HCT116 (cell line): ENCODE measurements around the gene NTN3. TPM values are rescaled to one million over a fixed set of nuclear protein-coding genes. Genes with fewer than 3 reads are reported as not detected.

Experiments used
- ATAC-seq: fragments of 200-7000 bp; cut with Tn5 transposase; 2 replicates; pipeline ENCODE4 v1.9.1; 2020; ENCODE audit warnings: mild to moderate bottlenecking, moderate library complexity
- BruUV-seq: library from RNA; stranded (reverse); fragments of 400-500 nt; replicated peaks from 2 replicates; lab custom pipeline; 2021; lab: Mats Ljungman, UMichigan
- CTCF ChIA-PET: fragments of 300-600 bp; sonication (Branson Sonifier 250); formaldehyde crosslinking; loops from one replicate; lab custom pipeline; 2021; ENCODE audit warnings: antibody characterized with exemption; lab: Charles Lee
- POLR2A ChIA-PET: fragments of 300-600, 350-600 bp; sonication (Branson Sonifier 250); formaldehyde crosslinking; loops from one replicate; lab custom pipeline; 2021; ENCODE audit warnings: antibody characterized with exemption; lab: Charles Lee
- RAD21 ChIA-PET, 2 experiments: fragments of 300-600 bp; sonication (Branson Sonifier 250); formaldehyde crosslinking; loops; one replicate each; lab custom pipeline; 2023; ENCODE audit warnings: low total read pairs in 2 of 2; ENCODE audit not compliant: uncharacterized antibody in 2 of 2, unreplicated experiment in 2 of 2, low non-redundant PET in 1 of 2; lab: Charles Lee
- DNase-seq: peaks from one replicate; pipeline ENCODE4 v3.0.0-alpha.2; 2010; ENCODE audit warnings: low read depth, low spot score
- H2AFZ ChIP-seq: fragments of 200-600 bp; shearing (Covaris generic), sonication (generic); 2 replicates; pipeline ENCODE4 v1.6.1; 2017; ENCODE audit warnings: low read depth, mixed run types, mixed read lengths, antibody characterized with exemption, low read length; ENCODE audit not compliant: poor library complexity, severe bottlenecking
- H3K27ac ChIP-seq: 2 replicates; pipeline ENCODE4 v1.5.1; 2012; ENCODE audit warnings: low read depth, low read length
- H3K27me3 ChIP-seq: fragments of 200-600 bp; sonication (generic); 2 replicates; pipeline ENCODE4 v1.6.1; 2016; ENCODE audit warnings: mixed run types, low read length, mixed read lengths; ENCODE audit not compliant: insufficient read depth
- H3K36me3 ChIP-seq, 2 experiments: fragments of 200-500 bp in 1 of 2; fragments of 200-600 bp in 1 of 2; sonication (Bioruptor generic) in 1 of 2; sonication (generic) in 1 of 2; 2 replicates each; pipeline versions ENCODE4 v1.5.1 to v1.6.1; 2014 to 2016; ENCODE audit warnings: low read length in 2 of 2, inconsistent platforms in 1 of 2, mixed read lengths in 1 of 2, mixed run types in 1 of 2; ENCODE audit not compliant: insufficient read depth in 2 of 2, control insufficient read depth in 1 of 2
- H3K4me1 ChIP-seq, 2 experiments: fragments of 200-600 bp in 1 of 2; sonication (generic) in 1 of 2; 2 replicates each; pipeline versions ENCODE4 v1.5.1 to v1.6.1; 2012 to 2017; ENCODE audit warnings: low read length in 2 of 2, inconsistent platforms in 1 of 2, mild to moderate bottlenecking in 1 of 2, mixed read lengths in 1 of 2, mixed run types in 1 of 2, moderate library complexity in 1 of 2; ENCODE audit not compliant: insufficient read depth in 2 of 2, control insufficient read depth in 1 of 2
- H3K4me2 ChIP-seq: fragments of 200-600 bp; sonication (generic); 2 replicates; pipeline ENCODE4 v1.6.1; 2017; ENCODE audit warnings: mixed run types, low read length, mixed read lengths
- H3K4me3 ChIP-seq, 2 experiments: fragments of 200-600 bp in 1 of 2; sonication (generic) in 1 of 2; replicated peaks in 1 of 2; 2 replicates each; pipeline ENCODE4 v1.5.1; 2011 to 2016; ENCODE audit warnings: low read length in 2 of 2, control low read depth in 1 of 2, low read depth in 1 of 2, mild to moderate bottlenecking in 1 of 2, mixed read lengths in 1 of 2, mixed run types in 1 of 2
- H3K79me2 ChIP-seq: fragments of 200-600 bp; sonication (generic); 2 replicates; pipeline ENCODE4 v1.6.1; 2017; ENCODE audit warnings: mild to moderate bottlenecking, mixed run types, low read length, moderate library complexity, mixed read lengths; ENCODE audit not compliant: insufficient read depth
- H3K9ac ChIP-seq: fragments of 200-600 bp; sonication (generic); 2 replicates; pipeline ENCODE4 v1.6.1; 2016; ENCODE audit warnings: low read length, mixed read lengths
- H3K9me2 ChIP-seq: fragments of 200-600 bp; sonication (generic), shearing (Covaris generic); 2 replicates; pipeline ENCODE4 v1.6.1; 2017; ENCODE audit warnings: mixed run types, mild to moderate bottlenecking, moderate library complexity; ENCODE audit not compliant: insufficient read depth
- H3K9me3 ChIP-seq, 2 experiments: fragments of 200-500 bp in 1 of 2; fragments of 200-600 bp in 1 of 2; sonication (Bioruptor generic) in 1 of 2; sonication (generic) in 1 of 2; 2 replicates each; pipeline ENCODE4 v1.6.1; 2014 to 2017; ENCODE audit warnings: low read length in 2 of 2, mixed read lengths in 2 of 2, inconsistent platforms in 1 of 2, low read depth in 1 of 2, mild to moderate bottlenecking in 1 of 2, mixed run types in 1 of 2, moderate library complexity in 1 of 2; ENCODE audit not compliant: control insufficient read depth in 1 of 2, insufficient read depth in 1 of 2
- H4K20me1 ChIP-seq: fragments of 200-600 bp; sonication (generic), shearing (Covaris generic); 2 replicates; pipeline ENCODE4 v1.6.1; 2017; ENCODE audit warnings: mixed run types, mild to moderate bottlenecking, moderate library complexity; ENCODE audit not compliant: insufficient read depth
- CEBPB ChIP-seq: IDR thresholded peaks from 2 replicates; pipeline ENCODE4 v1.6.1; 2012; ENCODE audit warnings: low read depth
- CTCF ChIP-seq, 3 experiments: fragments of 200-600 bp in 1 of 3; sonication (generic) in 1 of 3; IDR thresholded peaks in 2 of 3; conservative IDR thresholded peaks in 1 of 3; 2 replicates each; pipeline ENCODE4 v1.5.1; 2012 to 2017; ENCODE audit warnings: low read depth in 2 of 3, low read length in 2 of 3, antibody characterized with exemption in 1 of 3, borderline replicate concordance in 1 of 3, control low read depth in 1 of 3, mild to moderate bottlenecking in 1 of 3, mixed read lengths in 1 of 3, mixed run types in 1 of 3, moderate library complexity in 1 of 3; ENCODE audit not compliant: insufficient read depth in 1 of 3
- EGR1 ChIP-seq: IDR thresholded peaks from 2 replicates; pipeline ENCODE4 v1.6.1; 2012; ENCODE audit warnings: low read depth
- ELF1 ChIP-seq: IDR thresholded peaks from 2 replicates; pipeline ENCODE4 v1.6.1; 2012; ENCODE audit warnings: low read depth, borderline replicate concordance
- EZH2 ChIP-seq: fragments of 200-600 bp; sonication (generic); IDR thresholded peaks from 2 replicates; pipeline ENCODE4 v1.6.1; 2017; ENCODE audit warnings: antibody characterized with exemption, mixed run types
- FOSL1 ChIP-seq: IDR thresholded peaks from 2 replicates; pipeline ENCODE4 v1.6.1; 2012; ENCODE audit warnings: low read depth
- JUND ChIP-seq: IDR thresholded peaks from 2 replicates; pipeline ENCODE4 v1.6.1; 2012
- POLR2A ChIP-seq: IDR thresholded peaks from 2 replicates; pipeline ENCODE4 v1.7.0; 2011; ENCODE audit warnings: borderline replicate concordance; ENCODE audit not compliant: insufficient read depth, insufficient read length; ENCODE audit errors: extremely low read depth
- POLR2AphosphoS5 ChIP-seq: IDR thresholded peaks from 2 replicates; pipeline ENCODE4 v1.6.1; 2011; ENCODE audit warnings: mild to moderate bottlenecking, low read depth, low read length, moderate library complexity
- SIN3A ChIP-seq: IDR thresholded peaks from 2 replicates; pipeline ENCODE4 v1.6.1; 2012; ENCODE audit warnings: low read depth
- SP1 ChIP-seq: IDR thresholded peaks from 2 replicates; pipeline ENCODE4 v1.6.1; 2012; ENCODE audit warnings: low read depth
- SRF ChIP-seq: IDR thresholded peaks from 2 replicates; pipeline ENCODE4 v1.6.1; 2012; ENCODE audit warnings: low read depth
- TCF7L2 ChIP-seq: IDR thresholded peaks from 2 replicates; pipeline ENCODE4 v1.7.0; 2011; ENCODE audit warnings: borderline replicate concordance, inconsistent platforms; ENCODE audit not compliant: insufficient read depth, insufficient read length; ENCODE audit errors: extremely low read depth
- YY1 ChIP-seq: IDR thresholded peaks from 2 replicates; pipeline ENCODE4 v1.6.1; 2011; ENCODE audit warnings: low read length, low read depth, moderate library complexity, mild to moderate bottlenecking; ENCODE audit not compliant: insufficient replicate concordance; ENCODE audit errors: extremely low read depth
- ZBTB33 ChIP-seq: IDR thresholded peaks from 2 replicates; pipeline ENCODE4 v1.6.1; 2011; ENCODE audit warnings: mild to moderate bottlenecking, low read length, moderate library complexity; ENCODE audit not compliant: insufficient replicate concordance; ENCODE audit errors: extremely low read depth
- ZFX ChIP-seq: fragments of 450-650 bp; IDR thresholded peaks from 2 replicates; pipeline ENCODE4 v1.6.1; 2017
- ZNF274 ChIP-seq: fragments of 200-500 bp; sonication (Bioruptor generic); IDR thresholded peaks from 2 replicates; pipeline ENCODE4 v1.6.1; 2014; ENCODE audit warnings: mild to moderate bottlenecking, low read depth, low read length, inconsistent platforms
- intact Hi-C: fragments of 100-400 bp; cut with micrococcal nuclease; formaldehyde crosslinking; loops from 2 replicates; pipeline ENCODE4 v1.10.0; 2022
- total RNA-seq: library from RNA; stranded (reverse); gene quantifications from one replicate; pipeline ENCODE4 v1.2.1, GENCODE V29; 2021; ENCODE audit not compliant: unreplicated experiment
- TF ChIP-seq, protein P1 (sequence below): IDR thresholded peaks from 2 replicates; pipeline ENCODE4 v1.6.1; 2012; ENCODE audit warnings: low read depth

Gene NTN3
- total RNA-seq, 1 experiment from 2014 or later = 0.30 TPM

DNA sequence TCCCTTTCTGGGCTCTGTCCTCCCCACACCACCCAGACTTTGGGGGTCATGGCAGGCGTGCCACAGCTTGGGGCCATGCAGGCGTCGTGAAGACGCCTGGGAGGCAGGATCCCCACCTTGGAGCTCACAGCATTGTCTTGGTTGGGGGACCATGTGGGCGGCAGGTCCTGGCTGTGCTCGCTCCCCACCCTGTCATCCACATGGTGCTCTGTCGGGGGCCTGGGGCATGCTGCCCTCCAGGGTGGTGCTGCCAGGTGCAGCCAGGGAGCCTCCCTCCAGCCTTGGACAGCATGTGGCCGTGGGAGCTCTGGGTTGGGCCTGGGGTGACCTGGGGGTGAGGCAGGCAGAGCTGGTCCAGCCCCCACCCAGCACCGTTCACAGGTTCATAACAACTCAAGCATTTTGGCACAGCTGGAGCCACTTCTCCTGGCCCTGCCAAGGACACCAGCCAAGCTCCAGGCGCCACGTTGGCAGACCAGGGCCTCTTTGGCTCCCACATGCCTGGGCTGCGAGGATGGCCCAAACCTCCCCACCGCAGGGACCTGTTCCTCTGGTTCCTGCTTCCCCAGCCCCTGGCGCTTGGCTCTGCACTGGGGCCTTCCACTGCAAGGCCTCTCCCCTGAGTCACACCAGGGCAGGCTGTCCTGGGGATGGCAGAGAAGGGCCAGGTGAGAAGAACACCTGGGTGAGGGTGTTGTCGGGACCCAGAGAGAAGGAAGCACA is 27.6 kb downstream of the NTN3 start:
- no peaks in the 10 kb centered on the region for H3K79me2 ChIP-seq
- intact Hi-C loops = no loop called here
- no peak overlapping the region for H3K27ac ChIP-seq
- no peak overlapping the region for H3K9ac ChIP-seq
- RAD21 ChIA-PET = no interaction called here
- no peaks in the 10 kb centered on the region for H3K9me2 ChIP-seq
- CTCF ChIA-PET = no interaction called here
- BruUV-seq = no TSS peak
- H4K20me1 ChIP-seq = no peaks in the 10 kb centered on the region
- POLR2A ChIA-PET = no interaction called here
- H3K27me3 ChIP-seq = no peaks in the 10 kb centered on the region
- H3K4me1 ChIP-seq = peaks cover 3 to 12% of the 10 kb centered on the region in 2 experiments; a peak in 3 of 4 replicates
- DNase-seq = no peak
- no peaks in the 10 kb centered on the region for H3K9me3 ChIP-seq
- no peak overlapping the region for H3K4me3 ChIP-seq
- no peak overlapping the region for H2AFZ ChIP-seq
- ATAC-seq = no peak
- H3K4me2 ChIP-seq = no peak overlapping the region
- no peak for TF ChIP-seq JUND
- TF ChIP-seq ELF1 = no peak
- no peak for TF ChIP-seq POLR2AphosphoS5
- TF ChIP-seq POLR2A = no peak
- no peak for TF ChIP-seq ZNF274
- no peak for TF ChIP-seq CTCF (IDR thresholded peaks at IDR 0.05 in 2 of 3, conservative IDR thresholded peaks at IDR 0.05 in 1 of 3; ENCODE audit: borderline replicate concordance in 1 of 3, insufficient read depth in 1 of 3, low read depth in 2 of 3, low read length in 2 of 3)
- no peak for TF ChIP-seq FOSL1
- TF ChIP-seq EGR1 = no peak
- no peak for TF ChIP-seq SP1
- TF ChIP-seq TCF7L2 = no peak
- no peak for TF ChIP-seq EZH2
- TF ChIP-seq YY1 = no peak
- TF ChIP-seq, protein P1, sequence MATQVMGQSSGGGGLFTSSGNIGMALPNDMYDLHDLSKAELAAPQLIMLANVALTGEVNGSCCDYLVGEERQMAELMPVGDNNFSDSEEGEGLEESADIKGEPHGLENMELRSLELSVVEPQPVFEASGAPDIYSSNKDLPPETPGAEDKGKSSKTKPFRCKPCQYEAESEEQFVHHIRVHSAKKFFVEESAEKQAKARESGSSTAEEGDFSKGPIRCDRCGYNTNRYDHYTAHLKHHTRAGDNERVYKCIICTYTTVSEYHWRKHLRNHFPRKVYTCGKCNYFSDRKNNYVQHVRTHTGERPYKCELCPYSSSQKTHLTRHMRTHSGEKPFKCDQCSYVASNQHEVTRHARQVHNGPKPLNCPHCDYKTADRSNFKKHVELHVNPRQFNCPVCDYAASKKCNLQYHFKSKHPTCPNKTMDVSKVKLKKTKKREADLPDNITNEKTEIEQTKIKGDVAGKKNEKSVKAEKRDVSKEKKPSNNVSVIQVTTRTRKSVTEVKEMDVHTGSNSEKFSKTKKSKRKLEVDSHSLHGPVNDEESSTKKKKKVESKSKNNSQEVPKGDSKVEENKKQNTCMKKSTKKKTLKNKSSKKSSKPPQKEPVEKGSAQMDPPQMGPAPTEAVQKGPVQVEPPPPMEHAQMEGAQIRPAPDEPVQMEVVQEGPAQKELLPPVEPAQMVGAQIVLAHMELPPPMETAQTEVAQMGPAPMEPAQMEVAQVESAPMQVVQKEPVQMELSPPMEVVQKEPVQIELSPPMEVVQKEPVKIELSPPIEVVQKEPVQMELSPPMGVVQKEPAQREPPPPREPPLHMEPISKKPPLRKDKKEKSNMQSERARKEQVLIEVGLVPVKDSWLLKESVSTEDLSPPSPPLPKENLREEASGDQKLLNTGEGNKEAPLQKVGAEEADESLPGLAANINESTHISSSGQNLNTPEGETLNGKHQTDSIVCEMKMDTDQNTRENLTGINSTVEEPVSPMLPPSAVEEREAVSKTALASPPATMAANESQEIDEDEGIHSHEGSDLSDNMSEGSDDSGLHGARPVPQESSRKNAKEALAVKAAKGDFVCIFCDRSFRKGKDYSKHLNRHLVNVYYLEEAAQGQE = no peak
- no peak for TF ChIP-seq ZFX
- no peak for TF ChIP-seq ZBTB33
- no peak for TF ChIP-seq CEBPB
- TF ChIP-seq SIN3A = no peak
- TF ChIP-seq SRF = no peak
- TF ChIP-seq, all 23 proteins: peak for 0
- H3K36me3 ChIP-seq = peaks cover 0 to 4% of the 10 kb centered on the region in 2 experiments; a peak in 1 of 4 replicates
